ENCODE measurements around the gene SPATA13. TPM values are rescaled to one million over a fixed set of nuclear protein-coding genes. Genes with fewer than 3 reads are reported as not detected.

Gene SPATA13
- total and polyA plus RNA-seq, 10 donors = 12.0 to 185 (median 125) TPM

- Histone ChIP-seq H3K27me3 (replicated peaks in 1 of 7) (no peaks in the 10 kb centered on the region), H3K4me3 (no peak overlapping the region), H3K36me3 (peaks cover 0 to 3% (median 0%) of the 10 kb centered on the region in 6 donors), H3K9me3 (no peaks in the 10 kb centered on the region), H3K4me1 (peaks cover 5 to 47% (median 15%) of the 10 kb centered on the region in 6 donors), H3K27ac (no peak overlapping the region)
- intact Hi-C loops (cut with DNase I; ENCODE audit: low total_unique reads) = no loop called here
- 90 to 98% (median 97%) methylated on average over 4 of the region's 4 CpGs for WGBS, 5 donors
- no peak for DNase-seq
- TF ChIP-seq CTCF (IDR thresholded peaks at IDR 0.05 in 8 of 11, conservative IDR thresholded peaks at IDR 0.05 in 3 of 11) (no peak), POLR2A (IDR thresholded peaks at IDR 0.05) (no peak), POLR2AphosphoS5 (IDR thresholded peaks at IDR 0.05) (no peak)
These were observed 11.6 kb downstream of the SPATA13 start for GRCh38 chr13:24172071-24172470.

GRCh38 chr13:24173795-24174194, 13.3 kb downstream of the SPATA13 start:
- Histone ChIP-seq H3K27ac (peak overlapping the region in 3 of 8 donors; percentile 1 to 13 (median 5)), H3K27me3 (replicated peaks in 1 of 7) (no peaks in the 10 kb centered on the region), H3K4me3 (no peak overlapping the region), H3K36me3 (no peaks in the 10 kb centered on the region), H3K4me1 (peaks cover 5 to 41% (median 14%) of the 10 kb centered on the region in 6 donors), H3K9me3 (no peaks in the 10 kb centered on the region)
- 51 to 64% (median 57%) methylated on average over 2 of the region's 2 CpGs for WGBS, 5 donors
- intact Hi-C loops (cut with DNase I; ENCODE audit: low total_unique reads) = no loop called here
- TF ChIP-seq CTCF (IDR thresholded peaks at IDR 0.05 in 8 of 11, conservative IDR thresholded peaks at IDR 0.05 in 3 of 11) (no peak), POLR2A (IDR thresholded peaks at IDR 0.05) (no peak), POLR2AphosphoS5 (IDR thresholded peaks at IDR 0.05) (no peak)
- DNase-seq = no peak

- no peak for TF ChIP-seq POLR2A (IDR thresholded peaks at IDR 0.05)
- no peak for TF ChIP-seq CTCF (IDR thresholded peaks at IDR 0.05 in 8 of 11, conservative IDR thresholded peaks at IDR 0.05 in 3 of 11)
- TF ChIP-seq POLR2AphosphoS5 (IDR thresholded peaks at IDR 0.05) = no peak
- H3K9me3 ChIP-seq = no peaks in the 10 kb centered on the region
- DNase-seq = no peak
- intact Hi-C loops (cut with DNase I; ENCODE audit: low total_unique reads) = no loop called here
- no peaks in the 10 kb centered on the region for H3K36me3 ChIP-seq
- H3K4me1 ChIP-seq = peaks cover 0 to 33% (median 10%) of the 10 kb centered on the region in 6 donors
- peak overlapping the region; percentile 17 to 80 (median 68) for H3K27ac ChIP-seq
- H3K27me3 ChIP-seq (replicated peaks in 1 of 7) = no peaks in the 10 kb centered on the region
- H3K4me3 ChIP-seq = no peak overlapping the region
- 69 to 88% (median 75%) methylated on average over 4 of the region's 4 CpGs for WGBS, 5 donors
These were observed 15.3 kb downstream of the SPATA13 start for GRCh38 chr13:24175847-24176246.

- TF ChIP-seq POLR2AphosphoS5 (IDR thresholded peaks at IDR 0.05) = peak in 2 of 3 donors; percentile 16 to 24
- TF ChIP-seq CTCF (IDR thresholded peaks at IDR 0.05 in 8 of 11, conservative IDR thresholded peaks at IDR 0.05 in 3 of 11) = no peak
- no peak for TF ChIP-seq POLR2A (IDR thresholded peaks at IDR 0.05)
- H3K27me3 ChIP-seq (replicated peaks in 1 of 7) = no peaks in the 10 kb centered on the region
- peak overlapping the region; percentile 17 to 80 (median 68) for H3K27ac ChIP-seq
- H3K4me3 ChIP-seq = no peak overlapping the region
- no peaks in the 10 kb centered on the region for H3K36me3 ChIP-seq
- WGBS, 5 donors = 70 to 79% (median 73%) methylated on average over 8 of the region's 8 CpGs
- no peaks in the 10 kb centered on the region for H3K9me3 ChIP-seq
- intact Hi-C loops (cut with DNase I; ENCODE audit: low total_unique reads) = no loop called here
- DNase-seq = no peak
- H3K4me1 ChIP-seq = peaks cover 0 to 33% (median 10%) of the 10 kb centered on the region in 6 donors
These were observed 16.0 kb downstream of the SPATA13 start for GRCh38 chr13:24176351-24177101.
